Thyroid gland (tissue), 4 donors: ENCODE results near the gene ZBP1.

Experiments
- POLR2A ChIP-seq, 2 donors: fragments of 450-650 bp; IDR thresholded peaks; one replicate each; pipeline ENCODE4 v1.6.1; 2017; ENCODE audit warnings: antibody characterized with exemption in 2 of 2, mild to moderate bottlenecking in 2 of 2, moderate library complexity in 1 of 2
- TF ChIP-seq, protein P1 (sequence below), 6 experiments: fragments of 200-600 bp in 3 of 6; fragments of 450-650 bp in 3 of 6; sonication (generic) in 3 of 6; IDR thresholded peaks; one replicate each; pipeline ENCODE4 v1.5.1; 2016 to 2019; ENCODE audit warnings: antibody characterized with exemption in 6 of 6, mild to moderate bottlenecking in 2 of 6, inconsistent platforms in 1 of 6, moderate library complexity in 1 of 6

DNA sequence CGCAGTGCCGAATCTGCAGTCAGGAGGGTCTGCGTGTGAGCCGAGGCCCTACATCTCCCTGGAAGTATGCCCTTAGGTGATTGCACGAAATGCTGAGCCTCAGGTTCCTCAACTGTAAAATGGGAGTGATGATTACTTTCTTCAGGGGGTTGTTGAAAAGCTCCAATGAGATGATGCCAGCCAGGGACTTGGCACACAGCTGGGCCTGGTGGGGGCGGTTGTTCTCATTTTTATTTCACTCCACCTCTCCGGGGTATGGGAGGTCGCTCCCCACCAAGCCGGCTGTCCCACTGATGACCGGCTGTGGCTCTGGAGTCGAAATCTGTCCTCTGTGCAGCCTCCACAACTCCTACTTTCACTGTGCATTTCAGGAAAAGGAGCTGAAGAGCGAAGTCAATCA, 51.3 kb downstream of the ZBP1 start:
- TF ChIP-seq, protein P1, sequence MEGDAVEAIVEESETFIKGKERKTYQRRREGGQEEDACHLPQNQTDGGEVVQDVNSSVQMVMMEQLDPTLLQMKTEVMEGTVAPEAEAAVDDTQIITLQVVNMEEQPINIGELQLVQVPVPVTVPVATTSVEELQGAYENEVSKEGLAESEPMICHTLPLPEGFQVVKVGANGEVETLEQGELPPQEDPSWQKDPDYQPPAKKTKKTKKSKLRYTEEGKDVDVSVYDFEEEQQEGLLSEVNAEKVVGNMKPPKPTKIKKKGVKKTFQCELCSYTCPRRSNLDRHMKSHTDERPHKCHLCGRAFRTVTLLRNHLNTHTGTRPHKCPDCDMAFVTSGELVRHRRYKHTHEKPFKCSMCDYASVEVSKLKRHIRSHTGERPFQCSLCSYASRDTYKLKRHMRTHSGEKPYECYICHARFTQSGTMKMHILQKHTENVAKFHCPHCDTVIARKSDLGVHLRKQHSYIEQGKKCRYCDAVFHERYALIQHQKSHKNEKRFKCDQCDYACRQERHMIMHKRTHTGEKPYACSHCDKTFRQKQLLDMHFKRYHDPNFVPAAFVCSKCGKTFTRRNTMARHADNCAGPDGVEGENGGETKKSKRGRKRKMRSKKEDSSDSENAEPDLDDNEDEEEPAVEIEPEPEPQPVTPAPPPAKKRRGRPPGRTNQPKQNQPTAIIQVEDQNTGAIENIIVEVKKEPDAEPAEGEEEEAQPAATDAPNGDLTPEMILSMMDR (IDR thresholded peaks at IDR 0.05): no peak
- no peak for TF ChIP-seq POLR2A (IDR thresholded peaks at IDR 0.05)
